GM19035 (cell line): ENCODE data around the gene DNAJB13.
"Not testable (repeated sequence)": the region's sequence is repeated elsewhere in the genome, so short reads cannot be mapped to it uniquely, and the experiment has no call there.

Experiments
- ATAC-seq: cut with Tn5 transposase; IDR thresholded peaks from one replicate; pipeline ENCODE4 v1.9.1; 2021; ENCODE audit not compliant: unreplicated experiment

DNAJB13 gene, protein sequence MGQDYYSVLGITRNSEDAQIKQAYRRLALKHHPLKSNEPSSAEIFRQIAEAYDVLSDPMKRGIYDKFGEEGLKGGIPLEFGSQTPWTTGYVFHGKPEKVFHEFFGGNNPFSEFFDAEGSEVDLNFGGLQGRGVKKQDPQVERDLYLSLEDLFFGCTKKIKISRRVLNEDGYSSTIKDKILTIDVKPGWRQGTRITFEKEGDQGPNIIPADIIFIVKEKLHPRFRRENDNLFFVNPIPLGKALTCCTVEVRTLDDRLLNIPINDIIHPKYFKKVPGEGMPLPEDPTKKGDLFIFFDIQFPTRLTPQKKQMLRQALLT

GRCh38 chr11:73950869-73951710 lies at the start of gene DNAJB13:
DNAJB13 (plus strand) TSS chr11:73951026; CDS start chr11:73951070, 44 bp downstream.
- ATAC-seq, result peak; percentile 82

DNA sequence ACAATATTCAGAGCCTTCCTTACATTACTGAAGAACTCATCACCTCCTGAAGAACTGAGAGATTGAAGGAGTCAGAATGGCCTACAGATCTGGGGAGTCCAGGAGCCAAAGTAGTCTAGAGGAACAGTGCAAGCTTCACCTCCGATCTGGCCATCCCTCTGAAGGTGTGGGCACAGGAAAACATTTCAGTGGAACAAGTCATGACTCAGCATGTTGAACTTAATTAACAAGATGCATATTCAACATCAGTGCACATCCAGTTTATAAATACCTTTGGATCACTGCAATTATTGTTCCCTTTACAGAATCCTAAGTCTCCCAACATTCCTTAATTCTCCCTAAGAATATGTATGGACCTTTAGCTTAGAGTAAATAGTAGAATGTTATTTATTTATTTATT lies 48.5 kb upstream of the DNAJB13 start:
- ATAC-seq, result no peak

DNA sequence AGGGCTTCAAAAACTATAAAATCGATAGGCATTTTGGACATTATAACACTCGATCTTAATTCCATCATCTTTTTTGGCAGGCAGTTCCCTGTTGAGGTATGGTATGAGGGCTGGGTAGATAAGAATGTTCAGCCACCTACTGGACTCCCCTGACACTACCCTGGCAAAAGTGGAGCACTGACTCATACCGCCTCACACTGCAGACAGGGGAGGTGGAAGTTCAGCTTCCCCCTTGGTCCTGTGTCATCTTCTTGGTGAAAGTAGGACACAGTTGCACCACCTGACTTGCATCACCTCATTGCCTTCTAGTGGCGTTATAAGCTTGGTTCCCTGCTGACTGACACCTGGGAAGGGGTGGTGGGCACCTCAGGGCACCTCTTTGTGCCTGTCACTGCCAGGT lies 43.6 kb upstream of the DNAJB13 start:
- ATAC-seq, result no peak

- ATAC-seq, result no peak
These were observed 38.8 kb upstream of the DNAJB13 start for GRCh38 chr11:73912026-73912425.

GRCh38 chr11:73913472-73913871 lies 37.4 kb upstream of the DNAJB13 start:
- no peak for ATAC-seq

DNA sequence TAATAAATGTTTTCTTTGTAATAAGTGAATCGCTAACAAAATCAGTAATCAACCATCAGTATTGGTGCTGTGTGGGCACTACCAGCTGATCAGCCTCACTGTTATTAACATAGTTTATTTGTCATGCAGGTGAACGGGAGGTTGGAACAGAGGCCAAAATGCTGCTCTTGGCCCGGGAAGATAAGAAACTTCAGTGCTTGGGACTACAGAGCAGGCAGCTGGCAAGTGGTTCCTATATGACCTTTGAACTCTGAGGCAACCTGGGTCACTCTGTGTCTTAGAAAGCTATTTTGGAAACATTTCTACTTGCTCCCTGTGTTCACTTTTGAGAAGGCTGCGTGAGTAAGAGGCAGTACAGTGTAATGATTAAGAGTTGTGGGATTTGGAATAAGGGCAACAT lies 36.5 kb upstream of the DNAJB13 start:
- no peak for ATAC-seq

DNA sequence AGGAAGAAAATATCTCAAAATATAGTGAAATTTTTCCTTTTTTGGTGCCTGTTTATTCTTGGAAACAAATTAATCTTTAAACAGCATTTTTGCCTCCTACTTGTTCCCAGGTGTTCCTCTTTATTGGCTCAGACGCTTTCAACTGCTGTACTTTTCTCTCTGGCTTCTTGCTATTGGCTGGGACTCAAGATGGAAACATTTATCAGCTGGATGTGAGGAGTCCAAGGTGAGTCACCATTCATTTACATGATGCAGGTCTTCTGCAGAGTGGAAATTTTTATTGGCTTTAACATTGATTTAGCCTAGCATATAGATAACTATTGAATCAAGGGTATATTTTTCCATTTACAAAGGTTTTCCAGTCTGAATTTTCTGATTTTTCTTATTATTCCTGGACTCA lies 34.4 kb upstream of the DNAJB13 start:
- ATAC-seq, result no peak

DNA sequence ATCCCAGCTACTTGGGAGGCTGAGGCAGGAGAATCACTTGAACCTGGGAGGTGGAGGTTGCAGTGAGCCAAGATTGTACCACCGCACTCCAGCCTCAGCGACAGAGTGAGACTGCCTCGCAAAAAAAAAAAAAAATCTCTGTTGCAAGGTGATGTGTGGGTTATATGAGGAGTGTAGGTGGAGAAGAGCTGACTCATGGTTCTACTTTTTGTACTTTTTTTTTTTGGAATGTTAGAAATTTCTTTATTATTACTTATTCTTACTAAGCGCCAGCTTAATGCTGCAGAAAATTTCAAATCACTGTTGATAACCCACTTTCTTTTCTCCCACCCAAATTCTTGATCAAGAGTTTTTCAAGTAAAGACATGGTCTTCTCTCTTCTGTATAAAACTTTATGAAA lies 29.6 kb upstream of the DNAJB13 start:
- ATAC-seq, result no peak

DNA sequence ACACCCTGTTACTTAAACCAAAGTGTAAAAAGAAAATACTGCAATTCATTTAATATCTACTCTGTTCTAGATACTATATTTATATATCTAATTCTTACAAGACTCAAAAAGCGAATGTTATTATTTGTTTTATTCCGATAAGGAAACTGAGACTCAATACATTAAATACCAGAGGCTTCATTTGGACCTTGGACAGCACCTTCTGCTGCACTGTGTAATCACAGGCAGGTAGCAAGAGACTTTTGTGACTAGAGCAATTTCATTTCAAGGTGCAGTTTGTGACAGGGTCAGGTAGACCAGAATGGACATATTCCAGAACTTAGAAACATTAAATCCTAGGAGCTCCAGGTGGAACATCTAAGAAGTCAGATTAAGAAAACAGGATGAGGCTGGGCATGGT lies 21.4 kb upstream of the DNAJB13 start:
- no peak for ATAC-seq

GRCh38 chr11:73931039-73931645 lies 19.7 kb upstream of the DNAJB13 start:
- no peak for ATAC-seq

- ATAC-seq, result no peak
These were observed 18.9 kb upstream of the DNAJB13 start for GRCh38 chr11:73931951-73932350.

DNA sequence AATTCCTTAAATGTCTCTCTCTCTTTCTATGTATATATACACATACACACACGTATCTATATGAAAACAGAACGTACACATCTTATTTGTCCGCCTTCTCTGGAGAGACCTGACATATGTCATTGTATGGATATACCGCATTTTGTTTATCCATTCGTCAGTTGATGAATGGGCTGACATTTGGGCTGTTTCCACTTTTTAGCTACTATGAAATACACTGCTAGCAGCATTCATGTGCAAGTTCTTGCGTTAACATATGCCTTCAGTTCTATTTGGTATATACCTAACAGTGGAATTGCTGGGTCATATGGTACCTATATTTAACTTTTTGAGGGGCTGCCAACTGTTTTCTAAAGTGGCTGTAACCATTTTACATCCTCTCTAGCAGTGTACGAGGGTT lies 18.0 kb upstream of the DNAJB13 start:
- ATAC-seq, result no peak

DNA sequence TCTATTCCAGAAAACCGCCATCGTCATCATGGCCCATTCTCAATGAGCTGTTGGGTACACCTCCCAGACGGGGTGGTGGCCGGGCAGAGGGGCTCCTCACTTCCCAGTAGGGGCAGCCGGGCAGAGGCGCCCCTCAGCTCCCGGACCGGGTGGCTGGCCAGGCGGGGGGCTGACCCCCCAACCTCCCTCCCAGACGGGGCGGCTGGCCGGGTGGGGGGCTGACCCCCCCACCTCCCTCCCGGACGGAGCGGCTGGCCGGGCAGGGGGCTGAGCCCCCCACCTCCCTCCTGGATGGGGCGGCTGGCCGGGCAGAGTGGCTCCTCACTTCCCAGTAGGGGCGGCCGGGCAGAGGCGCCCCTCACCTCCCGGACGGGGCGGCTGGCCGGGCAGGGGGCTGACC lies 14.8 kb upstream of the DNAJB13 start:
- ATAC-seq, result not testable (repeated sequence)

GRCh38 chr11:73939096-73939495 lies 11.7 kb upstream of the DNAJB13 start:
- ATAC-seq, result no peak

DNA sequence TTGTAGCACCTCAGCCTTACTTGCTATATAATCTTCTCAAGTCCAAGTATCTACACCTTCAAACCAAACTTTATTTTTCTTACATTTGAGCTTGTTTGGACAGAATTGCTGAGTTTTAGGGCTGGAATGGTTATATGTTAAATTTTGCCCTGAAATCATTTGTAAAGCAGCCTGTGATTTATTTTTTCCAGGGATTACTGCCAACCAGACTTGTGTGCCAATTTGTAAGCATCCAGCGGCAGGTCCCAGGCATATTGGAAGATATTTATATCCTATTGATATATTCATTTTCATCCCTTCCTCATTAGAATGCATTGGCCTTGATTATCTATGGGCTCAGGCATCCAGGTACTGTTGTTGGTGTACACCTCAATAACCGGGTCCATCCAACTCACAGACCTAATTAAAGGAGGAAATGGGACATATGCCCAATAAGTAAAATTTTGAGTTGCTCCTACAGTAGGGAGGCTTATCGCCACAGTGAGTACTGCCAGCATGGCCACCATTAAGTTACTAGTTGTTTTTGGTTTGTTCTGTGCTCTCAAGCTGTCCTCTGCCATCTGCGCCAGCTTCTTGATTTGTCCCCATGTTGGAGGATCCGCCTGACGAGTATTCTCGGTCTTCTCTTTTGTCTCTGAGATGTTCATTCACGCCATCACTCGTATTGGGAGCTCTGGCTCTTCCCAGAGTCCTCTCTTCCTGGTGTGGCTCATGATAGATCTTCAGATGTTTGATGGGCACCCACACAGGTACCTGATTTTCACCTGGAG lies 9.8 kb upstream of the DNAJB13 start:
- no peak for ATAC-seq

DNA sequence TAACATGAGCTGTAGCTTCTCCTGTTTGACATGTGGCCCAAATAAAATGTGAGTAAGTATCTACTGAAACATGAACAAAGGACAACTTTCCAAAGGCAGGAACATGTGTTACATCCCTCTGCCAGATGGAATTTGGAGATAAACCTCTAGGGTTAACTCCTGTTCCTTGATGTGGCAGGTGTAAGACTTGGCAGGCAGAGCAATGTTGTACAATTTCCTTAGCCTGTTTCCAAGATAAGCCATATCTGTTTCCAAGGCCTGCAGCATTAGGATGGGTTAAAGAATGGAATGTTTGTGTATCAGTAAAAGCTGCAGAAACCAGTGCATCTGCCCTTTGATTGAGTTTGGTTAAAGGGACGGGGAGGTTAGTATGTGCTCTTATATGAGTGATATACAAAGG lies 8.8 kb upstream of the DNAJB13 start:
- no peak for ATAC-seq

DNA sequence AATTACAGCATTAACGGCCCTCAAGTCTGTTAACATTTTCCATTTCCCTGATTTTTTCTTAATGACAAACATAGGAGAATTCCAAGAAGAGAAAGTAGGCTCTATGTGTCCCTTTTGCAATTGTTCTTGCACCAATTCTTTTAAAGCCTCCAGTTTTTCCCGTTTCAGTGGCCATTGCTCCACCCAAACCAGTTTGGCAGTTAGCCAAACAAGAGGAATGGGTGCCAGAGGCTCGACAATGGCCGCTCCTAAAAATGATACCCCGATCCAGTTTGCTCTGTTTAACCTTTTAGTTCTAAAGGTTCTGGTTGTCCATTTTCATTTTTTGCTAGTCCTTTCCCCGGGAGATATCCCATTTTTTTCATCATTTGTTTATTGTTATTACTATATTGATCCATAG lies 6.7 kb upstream of the DNAJB13 start:
- ATAC-seq, result no peak

DNA sequence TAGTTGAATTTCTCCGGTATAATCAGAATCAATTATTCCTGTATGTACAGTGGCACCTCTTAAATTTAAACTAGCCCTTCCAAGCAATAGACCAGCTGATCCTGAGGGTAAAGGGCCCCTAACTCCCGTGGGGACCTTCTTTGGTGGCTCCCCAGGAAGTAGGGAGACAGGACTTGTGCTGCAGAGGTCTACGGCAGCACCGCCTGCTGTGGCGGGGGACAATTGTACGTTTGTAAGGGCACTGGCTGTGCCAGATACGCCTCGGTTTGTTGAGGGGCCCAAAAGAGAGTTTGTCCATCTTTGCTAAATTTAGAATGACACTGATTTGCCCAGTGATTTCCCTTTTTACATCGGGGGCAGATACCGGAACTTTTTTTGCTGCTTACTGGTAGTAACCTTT lies 5.9 kb upstream of the DNAJB13 start:
- ATAC-seq, result no peak

DNA sequence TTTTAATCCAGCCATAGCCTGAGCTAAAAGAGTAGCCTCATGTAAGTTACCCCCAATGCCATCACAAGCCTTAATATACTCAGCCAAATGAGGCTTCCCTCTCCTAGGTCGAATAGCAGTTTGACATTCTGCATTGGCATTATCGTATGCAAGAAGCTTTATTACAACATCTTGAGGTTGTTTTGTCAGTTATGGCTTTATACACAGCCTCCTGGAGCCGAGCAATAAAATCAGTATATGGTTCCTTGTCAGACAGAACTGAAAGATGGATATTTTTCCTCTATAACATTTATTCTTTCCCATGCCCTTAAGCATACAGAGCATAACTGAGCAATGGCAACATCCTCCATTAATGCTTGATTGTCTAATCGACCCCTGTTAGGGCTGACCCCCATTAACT lies 5.4 kb upstream of the DNAJB13 start:
- no peak for ATAC-seq

DNA sequence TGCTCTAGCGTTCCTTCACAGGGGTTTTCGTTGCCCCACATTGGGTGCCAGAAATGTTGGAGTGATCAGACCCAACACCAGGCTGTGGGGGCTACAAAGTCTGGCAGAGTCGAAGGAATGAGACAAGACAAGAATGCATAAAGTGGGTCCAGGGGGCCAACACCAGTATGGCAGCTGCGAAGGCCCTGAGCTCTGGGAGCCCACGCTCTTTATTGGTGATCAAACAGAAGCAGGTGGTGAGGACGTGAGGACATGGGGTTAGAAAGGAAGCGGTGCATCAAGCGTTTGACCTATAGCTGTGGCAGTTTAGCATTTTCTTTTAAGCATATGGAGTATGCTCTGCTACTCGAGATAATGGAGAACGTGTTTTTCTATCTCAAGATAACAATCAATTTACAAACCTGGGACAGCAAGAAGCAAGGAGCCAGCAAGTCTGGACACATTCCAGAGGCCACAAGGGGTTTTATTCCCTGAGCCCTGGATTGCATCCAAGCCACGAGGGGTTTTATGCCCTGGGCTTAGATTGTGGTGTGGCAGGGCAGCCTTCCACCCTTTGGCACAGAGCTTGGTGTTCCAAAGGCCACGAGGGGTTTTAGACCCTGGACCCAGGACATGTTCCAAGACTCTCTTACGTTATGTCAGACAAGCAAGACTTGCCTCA lies 3.9 kb upstream of the DNAJB13 start:
- no peak for ATAC-seq

DNA sequence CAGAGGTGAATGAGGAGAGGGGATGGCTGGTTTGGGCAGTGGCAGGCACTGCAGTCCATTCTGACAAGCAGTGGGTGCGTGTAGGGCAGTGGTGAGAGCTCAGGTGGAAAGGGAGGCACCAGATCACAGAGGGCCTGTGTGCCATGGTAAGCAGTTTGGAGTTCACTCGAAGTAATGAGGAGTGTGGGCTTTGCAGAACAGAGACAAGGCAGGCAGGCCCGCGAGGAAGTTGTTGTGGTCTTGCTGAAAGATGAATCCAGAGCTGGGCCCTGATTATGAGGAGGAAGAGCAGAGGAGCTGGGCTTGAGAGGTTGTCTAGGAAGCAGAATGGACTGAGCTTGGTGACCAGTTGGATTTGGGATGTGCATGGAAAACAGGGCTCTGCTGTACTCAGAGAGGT lies 1.6 kb upstream of the DNAJB13 start:
- no peak for ATAC-seq
